SU-DHL-6 (cell line): Measurements from ENCODE around the gene CACNA1G.

Experiments
- H2AFZ ChIP-seq: fragments of 200-600 bp; sonication (generic); 2 replicates; pipeline ENCODE4 v1.6.1; 2014; ENCODE audit warnings: low read depth, mild to moderate bottlenecking, moderate library complexity, mixed read lengths, antibody characterized with exemption, low read length; ENCODE audit not compliant: severe bottlenecking
- H3F3A ChIP-seq: fragments of 200-600 bp; shearing (Covaris generic); 2 replicates; pipeline ENCODE4 v1.6.0; 2016; ENCODE audit warnings: antibody characterized with exemption, mild to moderate bottlenecking; ENCODE audit not compliant: insufficient read depth
- H3K27ac ChIP-seq: fragments of 200-600 bp; sonication (generic); 2 replicates; pipeline ENCODE4 v1.5.1; 2016; ENCODE audit warnings: low read depth, mild to moderate bottlenecking, low read length, moderate library complexity, mixed read lengths
- H3K27me3 ChIP-seq: fragments of 200-600 bp; sonication (generic), shearing (Covaris generic); 2 replicates; pipeline ENCODE4 v1.6.0; 2014; ENCODE audit warnings: mild to moderate bottlenecking, low read length
- H3K36me3 ChIP-seq: fragments of 200-600 bp; sonication (generic); 2 replicates; pipeline ENCODE4 v1.6.1; 2014; ENCODE audit warnings: mild to moderate bottlenecking, low read length, mixed read lengths
- H3K4me2 ChIP-seq: fragments of 300-600, 200-600 bp; shearing (Covaris generic), sonication (generic); 2 replicates; pipeline ENCODE4 v1.6.0; 2014; ENCODE audit warnings: low read length, low read depth, mild to moderate bottlenecking; ENCODE audit not compliant: poor library complexity, severe bottlenecking
- H3K4me3 ChIP-seq: fragments of 200-600 bp; sonication (generic); 2 replicates; pipeline ENCODE4 v1.5.1; 2014; ENCODE audit warnings: antibody characterized with exemption, low read length, mild to moderate bottlenecking, mixed read lengths; ENCODE audit not compliant: insufficient read depth, poor library complexity, severe bottlenecking
- H3K79me2 ChIP-seq: fragments of 200-600 bp; sonication (generic); 2 replicates; pipeline ENCODE4 v1.6.1; 2014; ENCODE audit warnings: mild to moderate bottlenecking, low read length, moderate library complexity; ENCODE audit not compliant: insufficient read depth
- H3K9ac ChIP-seq: fragments of 200-600 bp; sonication (generic); 2 replicates; pipeline ENCODE4 v1.7.0; 2014; ENCODE audit warnings: mild to moderate bottlenecking, low read length
- H3K9me2 ChIP-seq: fragments of 200-600 bp; sonication (generic); replicated peaks from 2 replicates; pipeline ENCODE4 v1.6.1; 2014; ENCODE audit warnings: low read length; ENCODE audit not compliant: insufficient read depth
- H3K9me3 ChIP-seq: fragments of 200-600 bp; sonication (generic); 2 replicates; pipeline ENCODE4 v1.6.1; 2014; ENCODE audit warnings: low read length, mixed read lengths; ENCODE audit not compliant: insufficient read depth
- H4K20me1 ChIP-seq: fragments of 200-600 bp; sonication (generic); 2 replicates; pipeline ENCODE4 v1.6.1; 2014; ENCODE audit warnings: low read depth, mild to moderate bottlenecking, antibody characterized with exemption, low read length, moderate library complexity, mixed read lengths
- EZH2phosphoT487 ChIP-seq: fragments of 200-600 bp; sonication (generic), shearing (Covaris generic); conservative IDR thresholded peaks from 2 replicates; pipeline ENCODE4 v1.6.1; 2018; ENCODE audit warnings: mild to moderate bottlenecking, antibody characterized with exemption, low read length, moderate library complexity, mixed read lengths
- TF ChIP-seq, protein P1 (sequence below): fragments of 200-600 bp; sonication (generic); IDR thresholded peaks from one replicate; pipeline ENCODE4 v1.5.1; 2017; ENCODE audit warnings: antibody characterized with exemption, mild to moderate bottlenecking, low read length, moderate library complexity; ENCODE audit not compliant: insufficient read depth, poor library complexity, severe bottlenecking

Gene CACNA1G

DNA sequence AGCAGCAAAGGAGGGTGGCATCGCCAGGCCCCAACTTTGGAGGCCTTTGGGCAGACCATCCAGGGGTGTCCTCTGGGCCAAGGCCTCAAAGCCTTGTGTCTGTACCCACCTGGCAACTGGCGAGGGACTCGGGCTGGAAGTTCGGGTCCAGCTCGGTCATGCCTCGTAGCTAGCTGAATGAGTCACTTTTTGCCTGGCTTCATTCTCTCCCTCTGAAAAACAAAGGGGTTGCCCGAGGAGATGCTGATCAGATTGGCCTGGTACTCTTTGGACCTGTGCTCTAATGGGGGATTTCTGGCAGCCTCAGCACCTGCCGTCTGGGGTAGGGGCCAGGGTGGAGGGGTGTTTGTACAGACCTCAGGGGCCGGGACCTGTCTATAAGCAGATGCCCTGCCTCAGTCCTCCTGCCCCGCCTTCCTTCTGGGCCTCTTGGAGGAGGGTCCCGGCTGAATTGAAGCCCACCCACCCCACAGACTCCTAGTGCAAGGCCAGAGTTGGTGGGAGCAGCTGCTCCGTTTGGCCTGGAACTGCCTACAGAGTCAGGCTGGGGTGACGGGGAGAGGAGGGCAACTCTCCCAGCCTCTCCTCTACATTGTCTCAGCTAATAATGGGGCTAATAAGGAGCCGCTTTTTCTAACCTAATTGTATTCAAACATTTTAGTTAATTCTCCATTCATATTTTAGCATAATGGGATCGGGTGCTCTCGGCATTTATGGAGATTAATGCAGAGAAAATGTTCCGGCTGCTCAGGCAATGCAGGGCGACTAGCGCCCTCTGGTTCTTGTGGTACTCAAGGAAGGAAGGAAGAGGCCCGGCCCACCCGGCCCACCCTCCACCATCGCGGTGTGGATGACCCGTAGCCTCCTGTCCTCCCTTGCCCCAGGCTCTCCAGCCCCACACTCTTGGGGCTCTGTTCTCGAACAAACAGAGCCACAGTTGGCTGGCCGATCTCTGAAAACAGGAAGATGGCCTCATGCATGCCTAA is 52.8 kb downstream of the CACNA1G start:
- Histone ChIP-seq H4K20me1 (no peaks in the 10 kb centered on the region), H3K4me3 (no peak overlapping the region), H3F3A (no peaks in the 10 kb centered on the region), H3K27ac (no peak overlapping the region), H3K9me3 (no peaks in the 10 kb centered on the region), H3K9me2 (no peaks in the 10 kb centered on the region), H3K36me3 (no peaks in the 10 kb centered on the region), H3K4me2 (no peak overlapping the region), H2AFZ (no peak overlapping the region), H3K27me3 (no peaks in the 10 kb centered on the region), H3K79me2 (no peaks in the 10 kb centered on the region), H3K9ac (no peak overlapping the region)
- TF ChIP-seq EZH2phosphoT487 = no peak
- TF ChIP-seq, protein P1, sequence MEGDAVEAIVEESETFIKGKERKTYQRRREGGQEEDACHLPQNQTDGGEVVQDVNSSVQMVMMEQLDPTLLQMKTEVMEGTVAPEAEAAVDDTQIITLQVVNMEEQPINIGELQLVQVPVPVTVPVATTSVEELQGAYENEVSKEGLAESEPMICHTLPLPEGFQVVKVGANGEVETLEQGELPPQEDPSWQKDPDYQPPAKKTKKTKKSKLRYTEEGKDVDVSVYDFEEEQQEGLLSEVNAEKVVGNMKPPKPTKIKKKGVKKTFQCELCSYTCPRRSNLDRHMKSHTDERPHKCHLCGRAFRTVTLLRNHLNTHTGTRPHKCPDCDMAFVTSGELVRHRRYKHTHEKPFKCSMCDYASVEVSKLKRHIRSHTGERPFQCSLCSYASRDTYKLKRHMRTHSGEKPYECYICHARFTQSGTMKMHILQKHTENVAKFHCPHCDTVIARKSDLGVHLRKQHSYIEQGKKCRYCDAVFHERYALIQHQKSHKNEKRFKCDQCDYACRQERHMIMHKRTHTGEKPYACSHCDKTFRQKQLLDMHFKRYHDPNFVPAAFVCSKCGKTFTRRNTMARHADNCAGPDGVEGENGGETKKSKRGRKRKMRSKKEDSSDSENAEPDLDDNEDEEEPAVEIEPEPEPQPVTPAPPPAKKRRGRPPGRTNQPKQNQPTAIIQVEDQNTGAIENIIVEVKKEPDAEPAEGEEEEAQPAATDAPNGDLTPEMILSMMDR = no peak

DNA sequence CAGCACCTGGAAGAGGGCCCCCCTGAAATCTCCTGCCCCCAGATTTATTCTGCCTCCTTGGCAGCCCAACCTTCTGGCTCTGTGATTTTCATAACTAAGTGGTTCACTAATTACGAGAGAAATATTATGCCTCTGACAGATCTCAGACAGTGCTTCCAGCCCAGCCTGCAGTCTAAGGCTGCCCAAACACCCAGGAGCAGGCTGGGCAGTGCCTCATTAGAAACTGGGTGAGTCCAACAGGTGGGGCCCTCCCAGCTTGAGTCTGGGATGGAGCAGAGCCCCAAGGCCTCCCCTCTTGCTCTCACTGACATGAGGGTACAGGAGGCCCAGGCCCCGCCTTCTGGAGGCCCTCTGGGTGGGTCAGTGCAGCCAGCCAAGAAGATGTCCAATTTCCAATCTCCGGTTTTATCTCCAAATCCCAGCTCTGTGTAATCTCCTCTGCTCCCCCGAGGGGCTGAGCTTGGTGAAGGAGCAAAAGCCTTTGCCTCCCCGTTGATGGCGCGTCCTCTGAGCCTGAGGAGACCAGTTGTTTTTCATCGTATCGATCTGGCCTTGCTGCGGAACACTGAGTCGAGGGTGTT is 54.0 kb downstream of the CACNA1G start:
- no peak overlapping the region for H3K4me2 ChIP-seq
- TF ChIP-seq, protein P1 = no peak
- no peak for TF ChIP-seq EZH2phosphoT487
- H3K27ac ChIP-seq = no peak overlapping the region
- no peaks in the 10 kb centered on the region for H3K9me3 ChIP-seq
- no peaks in the 10 kb centered on the region for H4K20me1 ChIP-seq
- no peaks in the 10 kb centered on the region for H3K79me2 ChIP-seq
- H3K36me3 ChIP-seq = no peaks in the 10 kb centered on the region
- H3F3A ChIP-seq = no peaks in the 10 kb centered on the region
- no peak overlapping the region for H3K9ac ChIP-seq
- no peak overlapping the region for H3K4me3 ChIP-seq
- no peak overlapping the region for H2AFZ ChIP-seq
- no peaks in the 10 kb centered on the region for H3K9me2 ChIP-seq
- H3K27me3 ChIP-seq = no peaks in the 10 kb centered on the region

DNA sequence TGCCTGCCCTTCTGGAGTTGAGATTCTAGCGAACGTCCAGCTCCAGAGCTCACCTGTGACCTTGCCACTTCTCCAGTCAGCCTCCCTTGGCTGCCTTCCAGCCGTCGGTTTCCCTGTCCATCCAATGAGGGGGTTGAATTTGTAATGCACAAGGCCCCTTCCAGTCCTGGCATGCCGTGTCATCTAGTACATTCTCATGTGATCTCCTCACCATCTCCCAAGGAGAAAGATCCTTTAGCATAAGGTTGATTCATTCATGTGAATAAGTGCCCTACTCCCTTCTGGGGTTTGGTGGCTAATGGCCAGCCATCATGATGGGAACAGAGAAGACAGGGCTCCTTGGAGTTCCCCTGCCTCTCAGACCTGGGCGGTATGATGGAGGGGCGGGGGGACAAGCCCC is 55.3 kb downstream of the CACNA1G start:
- H4K20me1 ChIP-seq = no peaks in the 10 kb centered on the region
- no peak overlapping the region for H3K27ac ChIP-seq
- TF ChIP-seq, protein P1 = no peak
- TF ChIP-seq EZH2phosphoT487 = no peak
- H3K36me3 ChIP-seq = no peaks in the 10 kb centered on the region
- H3K4me3 ChIP-seq = no peak overlapping the region
- no peak overlapping the region for H3K4me2 ChIP-seq
- no peaks in the 10 kb centered on the region for H3K9me2 ChIP-seq
- no peaks in the 10 kb centered on the region for H3K9me3 ChIP-seq
- no peak overlapping the region for H3K9ac ChIP-seq
- H3K79me2 ChIP-seq = no peaks in the 10 kb centered on the region
- H3K27me3 ChIP-seq = no peaks in the 10 kb centered on the region
- H3F3A ChIP-seq = no peaks in the 10 kb centered on the region
- H2AFZ ChIP-seq = no peak overlapping the region
